Mucosa of descending colon (tissue), 3 donors: Measurements from ENCODE around the gene TMEM200A. TPM values are rescaled to one million over a fixed set of nuclear protein-coding genes. Genes with fewer than 3 reads are reported as not detected.

Experiments used
- ATAC-seq: fragments of 200-7000 bp; cut with Tn5 transposase; one replicate; pipeline ENCODE4 v1.9.1; 2020; ENCODE audit warnings: mild to moderate bottlenecking, moderate library complexity
- DNase-seq, 3 donors: peaks; one replicate each; pipeline ENCODE4 v3.0.0-alpha.2; 2020
- H3K36me3 ChIP-seq: fragments of 200-600 bp; one replicate; pipeline ENCODE4 v1.8.0; 2021; ENCODE audit warnings: low read depth, mild to moderate bottlenecking
- H3K4me1 ChIP-seq: fragments of 200-600 bp; one replicate; pipeline ENCODE4 v1.8.0; 2021; ENCODE audit warnings: low read depth, mild to moderate bottlenecking
- H3K4me3 ChIP-seq: fragments of 200-600 bp; one replicate; pipeline ENCODE4 v1.8.0; 2021; ENCODE audit warnings: mild to moderate bottlenecking
- H3K9me3 ChIP-seq: fragments of 200-600 bp; one replicate; pipeline ENCODE4 v1.8.0; 2021; ENCODE audit warnings: mild to moderate bottlenecking
- intact Hi-C, 2 donors: fragments of 100-400 bp; cut with DNase I in 1 of 2; cut with micrococcal nuclease in 1 of 2; formaldehyde crosslinking; loops; one replicate each; pipeline versions ENCODE4 v1.11.0 to v1.11.1; 2022; cut with DNase I, micrococcal nuclease
- total RNA-seq, 3 donors: library from RNA; stranded (reverse); fragmentation: NEBNext Ultra II Directional in 2 of 3; extraction: Animal tissue kit (Norgen Biotek cat#: 25700) in 2 of 3; gene quantifications; one replicate each; pipeline versions ENCODE4 v1.2.1 to v1.2.4, GENCODE V29; 2021 to 2023
- TF ChIP-seq, protein P1 (sequence below): fragments of 200-600 bp; IDR thresholded peaks from one replicate; pipeline ENCODE4 v1.8.0; 2022; ENCODE audit warnings: antibody characterized with exemption, mild to moderate bottlenecking
- donor health status: DM: no; HTN: no; CAD: no; lungs with moderate emphysema.
- donor health status: DM: no; HTN: no; CAD: no.
- donor health status: DM: no; HTN: yes; CAD: no.

The TMEM200A gene
- total RNA-seq, 3 donors from 2014 or later, result 8.1 to 60.4 (median 8.6) TPM

DNA sequence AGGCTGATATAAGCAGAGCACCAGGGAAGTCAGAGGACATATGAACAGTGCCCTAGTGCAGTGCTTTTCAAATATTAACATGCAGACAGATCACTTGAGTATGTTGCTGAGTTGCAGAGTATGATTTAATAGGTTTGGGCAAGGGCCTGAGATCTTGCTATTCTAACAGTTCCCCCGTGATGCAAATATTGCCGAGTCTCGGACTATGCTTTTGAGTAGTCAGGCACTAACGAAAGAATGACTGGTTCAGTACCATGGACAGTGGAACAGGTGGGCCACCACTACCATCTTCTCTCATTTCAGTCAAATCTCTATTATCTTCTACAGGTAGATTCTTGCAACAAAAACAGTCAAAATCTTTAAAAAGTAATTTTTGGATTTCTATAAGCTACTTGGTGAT, 3.7 kb upstream of the TMEM200A start:
- intact Hi-C loops, result no loop called here
- ATAC-seq, result peak; percentile 18
- no peak overlapping the region for H3K4me3 ChIP-seq

DNA sequence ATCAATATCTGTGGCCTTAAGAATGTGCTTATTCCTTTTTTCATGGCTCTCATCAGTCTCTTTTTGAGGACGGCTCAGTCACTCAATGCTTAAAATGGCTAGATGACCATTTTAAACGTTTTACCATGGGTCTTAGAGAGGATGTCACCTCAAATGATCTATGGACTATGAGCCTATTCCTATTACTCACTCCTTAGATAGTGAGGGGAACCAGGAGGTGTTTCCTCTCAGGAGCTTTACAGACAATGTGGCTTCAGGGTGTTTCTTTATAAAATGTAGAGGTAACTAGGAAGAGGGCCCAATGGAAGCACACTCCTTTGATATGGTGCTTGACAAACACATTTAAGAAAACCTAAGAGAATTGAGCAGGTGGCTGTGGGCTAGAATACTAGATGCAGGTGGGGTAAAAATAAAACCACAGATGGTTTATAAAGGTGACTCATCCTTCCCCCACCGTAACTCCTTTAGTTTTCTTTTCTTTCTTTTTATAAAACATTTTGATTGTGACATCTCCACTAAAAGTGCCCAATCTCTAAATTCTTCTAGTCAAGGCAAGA, 1.5 kb upstream of the TMEM200A start:
- no peak overlapping the region for H3K4me3 ChIP-seq
- no peaks in the 10 kb centered on the region for H3K9me3 ChIP-seq
- H3K4me1 ChIP-seq, result peaks cover 13% of the 10 kb centered on the region
- TF ChIP-seq, protein P1, sequence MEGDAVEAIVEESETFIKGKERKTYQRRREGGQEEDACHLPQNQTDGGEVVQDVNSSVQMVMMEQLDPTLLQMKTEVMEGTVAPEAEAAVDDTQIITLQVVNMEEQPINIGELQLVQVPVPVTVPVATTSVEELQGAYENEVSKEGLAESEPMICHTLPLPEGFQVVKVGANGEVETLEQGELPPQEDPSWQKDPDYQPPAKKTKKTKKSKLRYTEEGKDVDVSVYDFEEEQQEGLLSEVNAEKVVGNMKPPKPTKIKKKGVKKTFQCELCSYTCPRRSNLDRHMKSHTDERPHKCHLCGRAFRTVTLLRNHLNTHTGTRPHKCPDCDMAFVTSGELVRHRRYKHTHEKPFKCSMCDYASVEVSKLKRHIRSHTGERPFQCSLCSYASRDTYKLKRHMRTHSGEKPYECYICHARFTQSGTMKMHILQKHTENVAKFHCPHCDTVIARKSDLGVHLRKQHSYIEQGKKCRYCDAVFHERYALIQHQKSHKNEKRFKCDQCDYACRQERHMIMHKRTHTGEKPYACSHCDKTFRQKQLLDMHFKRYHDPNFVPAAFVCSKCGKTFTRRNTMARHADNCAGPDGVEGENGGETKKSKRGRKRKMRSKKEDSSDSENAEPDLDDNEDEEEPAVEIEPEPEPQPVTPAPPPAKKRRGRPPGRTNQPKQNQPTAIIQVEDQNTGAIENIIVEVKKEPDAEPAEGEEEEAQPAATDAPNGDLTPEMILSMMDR, result no peak
- ATAC-seq, result no peak
- intact Hi-C loops, result no loop called here
- H3K36me3 ChIP-seq, result no peaks in the 10 kb centered on the region
- no peak for DNase-seq

More for the DNA sequence above, 3.7 kb upstream of the TMEM200A start:
- TF ChIP-seq, protein P1, result no peak
- Histone ChIP-seq H3K36me3 (no peaks in the 10 kb centered on the region), H3K9me3 (no peaks in the 10 kb centered on the region), H3K4me1 (peaks cover 16% of the 10 kb centered on the region)
- DNase-seq, result peak in 1 of 3 donors; percentile 44

DNA sequence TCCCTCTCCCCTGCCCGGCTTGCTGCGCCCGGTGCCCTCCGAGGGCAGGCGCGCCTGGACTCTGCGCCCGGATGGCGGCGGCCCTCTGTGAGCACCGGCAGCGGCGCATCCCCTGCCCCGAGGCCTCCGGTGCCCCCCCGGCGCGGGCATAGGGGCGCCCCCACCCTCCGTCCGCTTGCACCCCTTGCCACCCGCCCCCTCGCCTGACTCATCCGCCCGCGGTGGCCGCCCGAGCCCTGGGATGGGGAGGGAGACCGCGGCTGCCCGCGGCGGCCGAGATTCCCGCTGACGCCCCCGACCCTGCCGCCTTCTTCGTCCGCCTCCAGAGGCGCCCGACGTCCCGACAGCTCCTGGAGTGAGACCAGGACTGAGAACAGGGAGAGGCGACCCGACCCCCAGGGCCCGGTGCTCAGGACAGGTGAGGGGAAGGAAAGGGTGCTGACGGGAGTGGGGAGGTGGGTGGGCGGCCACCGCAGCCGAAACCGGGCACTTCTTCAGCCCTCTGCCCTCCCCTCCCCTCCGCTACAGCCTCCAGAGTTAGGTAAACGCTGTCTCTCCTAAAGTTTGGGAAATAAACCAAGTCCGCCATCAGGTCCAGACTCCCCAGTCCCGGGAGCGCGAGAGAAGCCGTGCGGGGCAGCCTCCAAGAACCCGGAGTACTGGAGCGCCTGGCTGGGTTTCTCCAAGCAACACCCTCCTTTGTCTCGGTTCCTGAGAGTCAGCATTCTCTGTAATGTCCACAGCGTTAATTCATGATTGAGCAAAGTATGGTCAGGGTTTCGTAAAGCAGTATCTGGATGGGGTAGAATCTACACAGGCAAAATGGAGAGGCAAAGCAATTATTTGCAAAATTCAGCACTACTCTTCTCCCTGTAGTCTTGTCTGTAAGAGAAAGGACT, 539 bp downstream of the TMEM200A start:
- intact Hi-C loops, result no loop called here
- peak; percentile 61 for ATAC-seq
- TF ChIP-seq, protein P1, result no peak

DNA sequence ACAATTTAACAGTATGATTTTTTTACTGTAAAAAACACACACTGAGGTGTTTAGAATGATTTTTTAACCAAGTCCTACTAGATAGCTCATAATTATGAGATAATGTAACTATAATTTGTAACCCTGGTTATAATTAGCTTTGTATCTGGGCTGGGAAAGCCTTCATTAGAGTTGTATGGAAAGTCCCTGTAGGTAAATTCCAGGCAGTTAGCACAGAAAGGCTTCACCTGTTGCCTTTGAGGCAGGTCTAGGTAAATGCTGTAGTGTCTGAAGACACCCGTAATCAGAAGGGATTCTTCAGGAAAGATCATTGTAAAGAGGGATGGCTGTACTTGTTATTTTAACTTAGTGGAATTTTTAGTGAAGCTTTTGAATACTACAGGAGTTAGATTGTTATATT, 1.9 kb downstream of the TMEM200A start:
- H3K4me3 ChIP-seq, result no peak overlapping the region
- TF ChIP-seq, protein P1, result no peak

More for the DNA sequence above, 539 bp downstream of the TMEM200A start:
- peak overlapping the region; percentile 38 for H3K4me3 ChIP-seq
- peak; percentile 30 to 67 (median 58) for DNase-seq
- peaks cover 8% of the 10 kb centered on the region for H3K4me1 ChIP-seq
- H3K36me3 ChIP-seq, result no peaks in the 10 kb centered on the region
- H3K9me3 ChIP-seq, result no peaks in the 10 kb centered on the region

DNA sequence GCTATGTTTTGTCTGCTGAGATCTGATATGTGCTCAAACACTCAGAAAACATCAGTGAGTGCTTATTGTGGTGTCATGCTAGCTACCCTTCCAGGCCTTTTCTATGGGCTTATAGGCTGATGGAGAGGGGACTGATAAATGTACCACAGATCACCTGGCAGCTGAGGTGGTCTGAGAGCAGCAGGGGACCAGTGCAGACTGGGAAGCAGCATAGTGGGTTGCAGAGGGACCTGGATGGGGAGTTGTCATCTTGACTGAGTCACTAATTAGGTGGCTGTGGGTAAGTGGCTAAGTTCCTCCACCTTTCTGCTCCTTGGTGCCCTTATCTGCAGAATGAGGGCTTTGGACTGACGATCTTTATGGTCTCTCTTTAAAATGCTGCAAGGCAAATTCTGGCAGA, 2.8 kb downstream of the TMEM200A start:
- H3K9me3 ChIP-seq, result no peaks in the 10 kb centered on the region
- TF ChIP-seq, protein P1, result no peak
- H3K36me3 ChIP-seq, result no peaks in the 10 kb centered on the region
- ATAC-seq (no peak), DNase-seq (no peak)
- no peak overlapping the region for H3K4me3 ChIP-seq
- no peaks in the 10 kb centered on the region for H3K4me1 ChIP-seq
- intact Hi-C loops, result no loop called here

More for the DNA sequence above, 1.9 kb downstream of the TMEM200A start:
- Histone ChIP-seq H3K36me3 (no peaks in the 10 kb centered on the region), H3K4me1 (no peaks in the 10 kb centered on the region), H3K9me3 (no peaks in the 10 kb centered on the region)
- DNase-seq, result no peak
- no peak for ATAC-seq
- intact Hi-C loops, result no loop called here
